Glutamatergic neuron (in vitro differentiated cells): ENCODE results near the gene SPRTN. TPM values are rescaled to one million over a fixed set of nuclear protein-coding genes. Genes with fewer than 3 reads are reported as not detected.
"Not testable (repeated sequence)": the region's sequence is repeated elsewhere in the genome, so short reads cannot be mapped to it uniquely, and the experiment has no call there.

Source experiments
- DNase-seq: peaks from one replicate; pipeline ENCODE4 v3.0.0; 2022
- H3K27ac Mint-ChIP-seq: one replicate; pipeline ENCODE4 v1.8.0; 2020; ENCODE audit warnings: mild to moderate bottlenecking, mixed read lengths, inconsistent platforms; ENCODE audit not compliant: unreplicated experiment
- H3K27me3 Mint-ChIP-seq: one replicate; pipeline ENCODE4 v1.8.0; 2020; ENCODE audit warnings: mild to moderate bottlenecking, moderate library complexity, mixed read lengths, inconsistent platforms; ENCODE audit not compliant: unreplicated experiment
- H3K36me3 Mint-ChIP-seq: one replicate; pipeline ENCODE4 v1.8.0; 2020; ENCODE audit warnings: mild to moderate bottlenecking, mixed read lengths, inconsistent platforms; ENCODE audit not compliant: unreplicated experiment
- H3K4me1 Mint-ChIP-seq: one replicate; pipeline ENCODE4 v1.8.0; 2020; ENCODE audit warnings: mild to moderate bottlenecking, low read depth, mixed read lengths, inconsistent platforms; ENCODE audit not compliant: unreplicated experiment
- H3K4me3 Mint-ChIP-seq: one replicate; pipeline ENCODE4 v1.8.0; 2020; ENCODE audit warnings: mild to moderate bottlenecking, mixed read lengths, inconsistent platforms; ENCODE audit not compliant: unreplicated experiment
- H3K9me3 Mint-ChIP-seq: one replicate; pipeline ENCODE4 v1.8.0; 2020; ENCODE audit warnings: mild to moderate bottlenecking, moderate library complexity, mixed read lengths, inconsistent platforms; ENCODE audit not compliant: unreplicated experiment
- total RNA-seq: library from RNA; stranded (reverse); fragmentation: NEBNext Ultra II Directional; extraction: Animal tissue kit (Norgen Biotek cat#: 25700); gene quantifications from one replicate; pipeline ENCODE4 v1.2.1, GENCODE V29; 2021; ENCODE audit not compliant: unreplicated experiment
- TF ChIP-seq, protein P1 (sequence below): fragments of 200-600 bp; sonication (generic); IDR thresholded peaks from one replicate; pipeline ENCODE4 v1.5.0; 2021; ENCODE audit not compliant: partially characterized antibody, unreplicated experiment

The SPRTN gene
- total RNA-seq, 1 donor from 2014 or later = 21.4 TPM

DNA sequence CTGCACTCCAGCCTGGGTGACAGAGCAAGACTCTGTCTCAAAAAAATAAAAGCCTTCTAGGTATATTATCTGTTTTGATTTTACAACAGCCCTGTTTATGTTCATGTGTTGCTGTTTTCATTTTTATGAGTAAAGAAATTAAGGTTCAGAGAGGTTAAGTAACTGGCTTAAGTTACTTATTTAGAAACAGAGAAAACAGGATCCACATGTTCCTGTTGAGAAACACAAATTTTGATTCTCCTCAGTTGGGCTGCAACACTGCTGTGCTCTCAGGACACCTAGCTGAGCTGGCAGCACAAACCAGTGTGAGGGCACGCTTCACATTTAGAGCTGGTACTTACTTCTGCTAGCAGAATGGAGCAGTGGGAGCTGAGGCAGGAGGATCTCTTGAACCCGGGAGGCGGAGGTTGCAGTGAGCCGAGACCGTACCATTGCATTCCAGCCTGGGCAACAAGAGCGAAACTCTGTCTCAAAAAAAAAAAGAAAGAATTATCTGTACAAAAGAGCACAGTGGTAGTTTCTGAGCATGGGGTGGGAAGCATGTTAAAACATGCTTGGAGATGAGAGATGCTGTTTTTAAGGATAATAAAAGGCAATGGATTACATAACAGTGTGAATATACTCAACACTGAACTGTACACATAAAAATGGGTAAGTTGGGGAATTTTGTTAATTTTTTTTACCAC, 2.4 kb downstream of the SPRTN start:
- H3K27me3 Mint-ChIP-seq = peaks cover 11% of the 10 kb centered on the region
- DNase-seq = no peak
- H3K36me3 Mint-ChIP-seq = peaks cover 4% of the 10 kb centered on the region
- no peak overlapping the region for H3K27ac Mint-ChIP-seq
- TF ChIP-seq, protein P1, sequence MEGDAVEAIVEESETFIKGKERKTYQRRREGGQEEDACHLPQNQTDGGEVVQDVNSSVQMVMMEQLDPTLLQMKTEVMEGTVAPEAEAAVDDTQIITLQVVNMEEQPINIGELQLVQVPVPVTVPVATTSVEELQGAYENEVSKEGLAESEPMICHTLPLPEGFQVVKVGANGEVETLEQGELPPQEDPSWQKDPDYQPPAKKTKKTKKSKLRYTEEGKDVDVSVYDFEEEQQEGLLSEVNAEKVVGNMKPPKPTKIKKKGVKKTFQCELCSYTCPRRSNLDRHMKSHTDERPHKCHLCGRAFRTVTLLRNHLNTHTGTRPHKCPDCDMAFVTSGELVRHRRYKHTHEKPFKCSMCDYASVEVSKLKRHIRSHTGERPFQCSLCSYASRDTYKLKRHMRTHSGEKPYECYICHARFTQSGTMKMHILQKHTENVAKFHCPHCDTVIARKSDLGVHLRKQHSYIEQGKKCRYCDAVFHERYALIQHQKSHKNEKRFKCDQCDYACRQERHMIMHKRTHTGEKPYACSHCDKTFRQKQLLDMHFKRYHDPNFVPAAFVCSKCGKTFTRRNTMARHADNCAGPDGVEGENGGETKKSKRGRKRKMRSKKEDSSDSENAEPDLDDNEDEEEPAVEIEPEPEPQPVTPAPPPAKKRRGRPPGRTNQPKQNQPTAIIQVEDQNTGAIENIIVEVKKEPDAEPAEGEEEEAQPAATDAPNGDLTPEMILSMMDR = no peak
- H3K9me3 Mint-ChIP-seq = peaks cover 19% of the 10 kb centered on the region
- H3K4me1 Mint-ChIP-seq = peaks cover 24% of the 10 kb centered on the region
- no peak overlapping the region for H3K4me3 Mint-ChIP-seq

DNA sequence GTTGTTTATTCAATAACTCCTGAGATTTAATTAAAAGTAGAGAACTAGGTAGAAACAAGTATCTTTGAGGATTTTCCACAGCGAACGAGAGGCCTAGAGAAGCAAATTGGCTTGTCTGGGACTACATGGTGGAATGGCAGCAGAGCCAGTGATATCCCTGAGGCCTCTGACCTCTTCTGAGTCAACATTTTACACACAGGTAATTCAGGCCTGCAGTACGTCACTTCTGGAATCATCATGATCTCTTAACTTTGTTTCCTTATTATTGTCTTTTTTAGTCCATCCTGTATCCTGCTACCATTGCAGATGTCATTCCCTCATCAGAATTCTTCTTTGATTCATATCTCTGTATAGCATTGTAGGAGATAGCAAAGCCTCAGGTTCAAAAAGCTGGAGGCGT, 9.9 kb downstream of the SPRTN start:
- Mint-ChIP-seq H3K4me3 (no peak overlapping the region), H3K4me1 (no peaks in the 10 kb centered on the region), H3K9me3 (no peaks in the 10 kb centered on the region), H3K27ac (no peak overlapping the region), H3K27me3 (no peaks in the 10 kb centered on the region), H3K36me3 (no peaks in the 10 kb centered on the region)
- TF ChIP-seq, protein P1 = no peak
- DNase-seq = no peak

DNA sequence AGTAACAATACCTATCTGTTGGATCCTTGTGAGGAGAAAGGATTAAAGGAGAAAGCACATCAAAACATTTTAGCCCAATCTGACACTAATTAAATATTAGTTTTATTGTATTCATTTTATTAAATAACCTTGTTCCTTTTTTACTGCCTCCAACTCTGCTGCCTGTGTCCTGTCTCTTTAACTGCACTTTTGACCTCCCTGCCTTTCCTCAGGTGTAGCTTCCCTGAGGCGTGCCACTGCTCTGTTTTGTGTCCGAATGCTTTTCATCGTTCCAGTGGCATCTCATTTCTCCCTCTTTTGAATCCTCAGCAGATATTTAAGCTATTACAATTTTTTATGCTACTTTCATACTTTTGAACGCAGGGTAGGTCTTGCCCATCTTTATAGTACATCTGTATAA, 10.3 kb downstream of the SPRTN start:
- Mint-ChIP-seq H3K36me3 (no peaks in the 10 kb centered on the region), H3K27me3 (no peaks in the 10 kb centered on the region), H3K27ac (no peak overlapping the region), H3K4me3 (no peak overlapping the region), H3K9me3 (no peaks in the 10 kb centered on the region), H3K4me1 (no peaks in the 10 kb centered on the region)
- DNase-seq = no peak
- TF ChIP-seq, protein P1 = no peak

DNA sequence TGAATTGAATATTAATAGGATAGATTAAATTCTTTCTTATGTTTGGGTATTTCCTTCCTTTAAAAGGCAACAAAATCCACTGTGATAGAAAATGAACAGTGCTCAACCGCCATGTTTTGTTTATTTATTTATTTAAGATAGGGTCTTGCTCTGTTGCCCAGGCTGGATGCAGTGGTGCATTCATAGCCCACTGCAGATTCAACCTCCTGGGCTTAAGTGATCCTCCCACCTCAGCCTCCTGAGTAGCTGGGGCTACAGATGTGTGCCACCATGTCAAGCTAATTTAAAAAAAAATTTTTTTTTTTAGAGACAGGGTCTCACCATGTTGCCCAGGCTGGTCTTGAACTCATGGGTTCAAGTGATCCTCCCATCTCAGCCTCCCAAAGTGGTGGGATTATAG, 10.8 kb downstream of the SPRTN start:
- DNase-seq, H3K36me3 Mint-ChIP-seq, H3K9me3 Mint-ChIP-seq, H3K27me3 Mint-ChIP-seq, H3K27ac Mint-ChIP-seq, H3K4me1 Mint-ChIP-seq, H3K4me3 Mint-ChIP-seq: not testable (repeated sequence)

DNA sequence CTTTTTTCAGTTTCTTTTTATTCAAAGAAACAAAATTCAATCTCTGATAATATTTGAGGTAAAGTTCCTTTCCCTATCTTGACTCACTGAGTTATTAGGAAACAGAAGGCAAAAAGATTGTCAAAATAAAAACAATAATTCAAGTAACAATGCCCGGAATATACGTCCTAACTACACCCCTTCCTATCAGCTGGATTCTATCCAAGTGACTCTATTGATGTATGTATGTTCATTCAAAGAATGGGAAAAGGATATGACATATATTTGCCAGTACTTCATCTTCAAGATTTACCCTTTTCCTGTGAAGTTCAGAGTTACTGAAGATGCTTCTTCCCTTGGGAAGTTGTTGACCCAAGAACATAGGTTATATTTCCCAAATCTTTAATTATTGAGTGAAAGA, 13.7 kb downstream of the SPRTN start:
- H3K4me3 Mint-ChIP-seq = no peak overlapping the region
- no peaks in the 10 kb centered on the region for H3K4me1 Mint-ChIP-seq
- H3K36me3 Mint-ChIP-seq = no peaks in the 10 kb centered on the region
- H3K27me3 Mint-ChIP-seq = no peaks in the 10 kb centered on the region
- TF ChIP-seq, protein P1 = no peak
- no peak for DNase-seq
- H3K9me3 Mint-ChIP-seq = no peaks in the 10 kb centered on the region
- H3K27ac Mint-ChIP-seq = no peak overlapping the region
